HG02798 (cell line): ENCODE measurements around the gene PRODH2.

Experiments used
- ATAC-seq: cut with Tn5 transposase; IDR thresholded peaks from one replicate; pipeline ENCODE4 v1.9.1; 2021; ENCODE audit warnings: mild to moderate bottlenecking; ENCODE audit not compliant: unreplicated experiment, poor library complexity

The PRODH2 gene

GRCh38 chr19:35766571-35767104 is 46.0 kb downstream of the PRODH2 start:
- ATAC-seq: no peak

- ATAC-seq: no peak
Measured at GRCh38 chr19:35764432-35765315, 48.0 kb downstream of the PRODH2 start.

- ATAC-seq: no peak
Measured at GRCh38 chr19:35760711-35761349, 51.8 kb downstream of the PRODH2 start.

GRCh38 chr19:35759697-35760096 is 52.9 kb downstream of the PRODH2 start:
- no peak for ATAC-seq

GRCh38 chr19:35757749-35758608 is 54.7 kb downstream of the PRODH2 start, which contains the start of gene PROSER3:
TSS of gene PROSER3 (plus strand) at chr19:35758176. CDS start at chr19:35758216, 40 bp downstream.
- peak; percentile 98 for ATAC-seq

- ATAC-seq: no peak
Measured at GRCh38 chr19:35757231-35757748, 55.4 kb downstream of the PRODH2 start.

GRCh38 chr19:35756377-35757230 is 56.0 kb downstream of the PRODH2 start, which contains the start of gene HSPB6:
TSS of gene HSPB6 (minus strand) at chr19:35757029. CDS start at chr19:35757008, 21 bp downstream.
- no peak for ATAC-seq

GRCh38 chr19:35755550-35756376 is 56.9 kb downstream of the PRODH2 start:
- ATAC-seq: no peak

- no peak for ATAC-seq
Measured at GRCh38 chr19:35755131-35755549, 57.5 kb downstream of the PRODH2 start.

GRCh38 chr19:35754370-35755130 is 58.1 kb downstream of the PRODH2 start:
- no peak for ATAC-seq

- no peak for ATAC-seq
Measured at GRCh38 chr19:35753634-35754369, 58.8 kb downstream of the PRODH2 start.

- no peak for ATAC-seq
Measured at GRCh38 chr19:35752746-35753350, 59.8 kb downstream of the PRODH2 start.

- no peak for ATAC-seq
Measured at GRCh38 chr19:35751839-35752745, 60.6 kb downstream of the PRODH2 start.

GRCh38 chr19:35750167-35750566 is 62.5 kb downstream of the PRODH2 start:
- ATAC-seq: no peak
